GDM1 (cell line): Measurements from ENCODE around the gene SPINK13.
"Not testable (repeated sequence)": the region's sequence is repeated elsewhere in the genome, so short reads cannot be mapped to it uniquely, and the experiment has no call there.

Source experiments
- DNase-seq: peaks from one replicate; lab custom pipeline; 2025; lab: John Stamatoyannopoulos, UW

The SPINK13 gene

DNA sequence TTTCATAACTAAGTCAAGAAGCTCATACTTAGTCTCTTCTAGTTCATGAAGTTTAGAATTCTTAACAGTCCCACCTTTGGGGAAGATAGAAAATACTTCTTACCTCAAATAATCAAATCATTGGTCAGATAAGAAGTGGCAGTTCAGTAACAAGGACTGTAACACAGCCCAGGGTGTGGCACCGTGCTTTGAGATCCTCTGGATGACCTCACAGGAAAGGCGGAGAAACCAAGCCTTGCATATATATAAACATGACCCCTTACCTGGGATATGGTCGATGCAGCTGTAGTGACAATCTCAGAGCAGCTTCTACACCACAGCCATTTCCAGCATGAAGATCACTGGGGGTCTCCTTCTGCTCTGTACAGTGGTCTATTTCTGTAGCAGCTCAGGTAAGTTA lies 43.6 kb downstream of the SPINK13 start, which contains the start of gene SPINK7:
SPINK7 (plus strand) TSS at position 271 of the 400 bp plus-strand sequence; CDS start at position 332, 61 bp downstream.
- DNase-seq, result no peak

DNA sequence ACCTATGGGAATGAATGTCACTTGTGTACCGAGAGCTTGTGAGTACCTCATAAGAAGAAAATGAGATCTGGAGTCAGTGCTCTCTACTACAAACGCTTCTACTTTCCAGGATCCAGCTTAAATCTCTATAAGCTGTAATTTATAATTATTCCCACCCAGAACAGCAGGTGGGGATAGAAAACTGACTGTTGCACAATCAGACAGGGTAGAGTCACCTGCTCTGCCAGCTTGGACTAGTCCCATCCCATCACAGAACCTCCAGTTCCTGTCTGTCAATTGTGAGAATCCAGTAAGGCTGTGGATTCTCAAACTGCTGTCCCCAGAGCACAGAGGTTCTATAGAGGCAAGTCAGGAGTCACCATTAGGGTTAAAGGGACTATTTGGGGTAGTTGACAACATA lies 45.6 kb downstream of the SPINK13 start:
- no peak for DNase-seq

DNA sequence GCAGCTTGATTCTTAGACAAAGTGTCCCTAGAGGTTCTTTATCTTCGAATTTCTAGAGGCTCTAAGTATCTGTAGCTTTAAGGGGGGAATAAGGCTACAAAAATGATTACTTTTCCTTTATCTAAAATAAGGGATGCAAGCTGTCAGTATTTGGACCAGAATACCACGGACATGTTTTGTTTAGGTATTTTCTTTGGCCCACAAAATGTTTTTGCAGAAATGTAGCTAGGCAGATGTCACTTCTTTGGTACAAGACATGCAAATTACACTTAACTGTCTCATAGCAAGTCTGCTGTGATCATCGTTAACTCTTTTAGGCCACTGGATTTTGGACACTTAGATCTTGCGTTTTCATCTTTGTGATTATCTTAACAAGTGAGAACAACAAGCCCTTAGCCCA lies 46.1 kb downstream of the SPINK13 start:
- DNase-seq, result no peak

DNA sequence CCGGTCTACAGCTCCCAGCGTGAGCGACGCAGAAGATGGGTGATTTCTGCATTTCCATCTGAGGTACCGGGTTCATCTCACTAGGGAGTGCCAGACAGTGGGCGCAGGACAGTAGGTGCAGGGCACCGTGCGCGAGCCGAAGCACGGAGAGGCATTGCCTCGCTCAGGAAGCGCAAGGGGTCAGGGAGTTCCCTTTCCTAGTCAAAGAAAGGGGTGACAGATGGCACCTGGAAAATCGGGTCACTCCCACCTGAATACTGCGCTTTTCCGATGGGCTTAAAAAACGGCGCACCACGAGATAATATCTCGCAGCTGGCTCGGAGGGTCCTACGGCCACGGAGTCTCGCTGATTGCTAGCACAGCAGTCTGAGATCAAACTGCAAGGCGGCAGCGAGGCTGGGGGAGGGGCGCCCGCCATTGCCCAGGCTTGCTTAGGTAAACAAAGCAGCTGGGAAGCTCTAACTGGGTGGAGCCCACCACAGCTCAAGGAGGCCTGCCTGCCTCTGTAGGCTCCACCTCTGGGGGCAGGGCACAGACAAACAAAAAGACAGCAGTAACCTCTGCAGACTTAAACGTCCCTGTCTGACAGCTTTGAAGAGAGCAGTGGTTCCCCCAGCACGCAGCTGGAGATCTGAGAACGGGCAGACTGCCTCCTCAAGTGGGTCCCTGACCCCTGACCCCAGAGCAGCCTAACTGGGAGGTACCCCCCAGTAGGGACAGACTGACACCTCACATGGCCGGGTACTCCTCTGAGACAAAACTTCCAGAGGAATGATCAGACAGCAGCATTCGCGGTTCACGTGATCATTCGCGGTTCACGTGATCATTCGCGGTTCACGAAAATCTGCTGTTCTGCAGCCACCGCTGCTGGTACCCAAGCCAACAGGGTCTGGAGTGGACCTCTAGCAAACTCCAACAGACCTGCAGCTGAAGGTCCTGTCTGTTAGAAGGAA lies 51.7 kb downstream of the SPINK13 start:
- not testable (repeated sequence) for DNase-seq

DNA sequence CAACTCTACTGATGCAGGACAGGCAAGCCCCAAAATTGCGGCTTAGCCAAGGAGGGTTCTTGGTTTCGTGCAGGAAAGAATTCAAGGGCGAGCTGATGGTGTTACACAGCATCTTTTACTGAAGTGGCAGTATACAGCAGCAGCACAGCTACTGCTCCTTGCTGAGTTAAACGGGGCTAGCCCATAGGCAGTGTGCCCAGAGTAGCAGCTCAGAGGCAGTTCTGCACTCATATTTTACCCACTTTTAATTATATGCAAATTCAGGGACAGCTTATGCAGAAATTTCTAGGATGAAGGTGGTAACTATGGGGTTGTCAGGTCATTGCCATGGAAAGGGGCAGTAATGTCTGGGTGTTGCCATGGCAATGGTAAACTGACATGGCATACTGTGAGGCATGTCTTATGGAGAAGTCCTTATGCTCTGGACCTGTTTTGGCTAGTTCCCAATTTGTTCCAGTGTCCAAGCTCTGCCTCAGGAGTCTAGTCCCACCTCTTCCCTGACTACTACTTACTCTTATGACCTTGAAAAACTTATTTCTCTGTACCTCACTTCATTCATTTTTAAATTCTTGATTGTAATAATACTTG lies 64.8 kb downstream of the SPINK13 start:
- no peak for DNase-seq

DNA sequence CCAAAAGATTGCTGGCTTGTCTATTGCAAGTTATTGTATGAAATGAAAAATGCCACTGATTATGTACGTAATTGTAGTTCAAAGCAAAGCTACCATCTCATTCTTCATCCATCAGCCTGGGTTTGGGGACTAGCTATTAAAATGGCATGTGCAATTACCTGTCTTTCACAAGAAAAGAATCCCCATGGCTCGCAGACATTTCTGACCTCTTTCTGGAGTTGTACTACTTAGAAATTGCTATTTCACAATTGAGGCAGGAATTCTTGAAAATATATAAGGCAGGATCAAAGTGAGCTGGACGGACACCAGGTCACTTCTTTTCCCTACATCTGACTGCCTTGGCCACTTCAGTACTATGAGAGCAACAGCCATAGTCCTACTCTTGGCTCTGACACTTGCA lies 66.7 kb downstream of the SPINK13 start, which contains the start of gene SPINK9:
SPINK9 (plus strand) TSS at position 301 of the 400 bp plus-strand sequence; CDS start at position 356, 55 bp downstream.
- DNase-seq, result no peak
